H9 (cell line): ENCODE results near the gene LARP7. TPM values are rescaled to one million over a fixed set of nuclear protein-coding genes. Genes with fewer than 3 reads are reported as not detected.

ENCODE experiments used
- DNase-seq: peaks from one replicate; pipeline ENCODE4 v3.0.0-alpha.2; 2017
- H2AFZ ChIP-seq: one replicate; pipeline ENCODE4 v1.6.1; 2013; ENCODE audit warnings: mild to moderate bottlenecking, low read length, control low read depth, moderate library complexity
- H2AK5ac ChIP-seq: 2 replicates; pipeline ENCODE4 v1.6.1; 2013; ENCODE audit warnings: low read length, control low read depth, mixed read lengths; ENCODE audit not compliant: insufficient read length
- H2BK120ac ChIP-seq: one replicate; pipeline ENCODE4 v1.6.1; 2013; ENCODE audit warnings: low read depth, mild to moderate bottlenecking, low read length, control low read depth, inconsistent platforms; ENCODE audit not compliant: poor library complexity, severe bottlenecking
- H2BK12ac ChIP-seq: 2 replicates; pipeline ENCODE4 v1.6.1; 2013; ENCODE audit warnings: low read length, control low read depth, mixed read lengths, low read depth; ENCODE audit not compliant: insufficient read length
- H2BK15ac ChIP-seq: 2 replicates; pipeline ENCODE4 v1.6.1; 2013; ENCODE audit warnings: low read depth, low read length, control low read depth
- H2BK20ac ChIP-seq: one replicate; pipeline ENCODE4 v1.6.1; 2013; ENCODE audit warnings: low read depth, mild to moderate bottlenecking, low read length, control low read depth, inconsistent platforms; ENCODE audit not compliant: poor library complexity, severe bottlenecking
- H2BK5ac ChIP-seq: 2 replicates; pipeline ENCODE4 v1.6.1; 2013; ENCODE audit warnings: low read length, control low read depth, mixed read lengths; ENCODE audit not compliant: insufficient read length
- H3K14ac ChIP-seq: 2 replicates; pipeline ENCODE4 v1.6.1; 2013; ENCODE audit warnings: low read length, control low read depth; ENCODE audit not compliant: insufficient read depth
- H3K18ac ChIP-seq: 2 replicates; pipeline ENCODE4 v1.6.1; 2013; ENCODE audit warnings: low read depth, mild to moderate bottlenecking, mixed read lengths, low read length, control low read depth; ENCODE audit not compliant: insufficient read length
- H3K23ac ChIP-seq: 2 replicates; pipeline ENCODE4 v1.6.1; 2013; ENCODE audit warnings: low read length, control low read depth, mixed read lengths, low read depth; ENCODE audit not compliant: insufficient read length
- H3K23me2 ChIP-seq: 2 replicates; pipeline ENCODE4 v1.6.1; 2013; ENCODE audit warnings: low read depth, mild to moderate bottlenecking, mixed read lengths, low read length, control low read depth; ENCODE audit not compliant: insufficient read length, poor library complexity, severe bottlenecking
- H3K27ac ChIP-seq: 2 replicates; pipeline ENCODE4 v1.5.1; 2013; ENCODE audit warnings: low read length, control low read depth, mixed read lengths, low read depth; ENCODE audit not compliant: insufficient read length
- H3K27me3 ChIP-seq: 2 replicates; pipeline ENCODE4 v1.6.1; 2013; ENCODE audit warnings: low read length, control low read depth, inconsistent platforms; ENCODE audit not compliant: insufficient read depth
- H3K4ac ChIP-seq: 2 replicates; pipeline ENCODE4 v1.6.1; 2013; ENCODE audit warnings: low read depth, mild to moderate bottlenecking, control low read depth, inconsistent platforms, low read length, moderate library complexity
- H3K4me1 ChIP-seq: 2 replicates; pipeline ENCODE4 v1.6.1; 2013; ENCODE audit warnings: low read length, control low read depth, inconsistent platforms; ENCODE audit not compliant: insufficient read depth
- H3K4me2 ChIP-seq: 2 replicates; pipeline ENCODE4 v1.6.1; 2013; ENCODE audit warnings: low read length, control low read depth, mixed read lengths; ENCODE audit not compliant: insufficient read length, insufficient read depth
- H3K56ac ChIP-seq: 2 replicates; pipeline ENCODE4 v1.6.1; 2013; ENCODE audit warnings: low read depth, mild to moderate bottlenecking, mixed read lengths, low read length, control low read depth; ENCODE audit not compliant: insufficient read length
- H3K79me1 ChIP-seq: 2 replicates; pipeline ENCODE4 v1.6.1; 2013; ENCODE audit warnings: low read depth, mild to moderate bottlenecking, moderate library complexity, low read length, control low read depth, inconsistent platforms; ENCODE audit not compliant: insufficient read depth, poor library complexity, severe bottlenecking
- H3K79me2 ChIP-seq: 2 replicates; pipeline ENCODE4 v1.6.1; 2013; ENCODE audit warnings: low read length, control low read depth, inconsistent platforms; ENCODE audit not compliant: insufficient read depth
- H3K9ac ChIP-seq: 2 replicates; pipeline ENCODE4 v1.6.1; 2013; ENCODE audit warnings: low read length, control low read depth, mixed read lengths; ENCODE audit not compliant: insufficient read length; ENCODE audit errors: extremely low read depth
- H3K9me3 ChIP-seq: one replicate; pipeline ENCODE4 v1.6.1; 2013; ENCODE audit warnings: low read depth, low read length, inconsistent platforms; ENCODE audit not compliant: control insufficient read depth
- H3T11ph ChIP-seq: one replicate; pipeline ENCODE4 v1.6.1; 2013; ENCODE audit warnings: mild to moderate bottlenecking, low read length, control low read depth, inconsistent platforms
- H4K20me1 ChIP-seq: one replicate; pipeline ENCODE4 v1.6.1; 2013; ENCODE audit not compliant: control insufficient read depth, insufficient read length, insufficient read depth
- H4K5ac ChIP-seq: 2 replicates; pipeline ENCODE4 v1.6.1; 2013; ENCODE audit warnings: low read depth, mild to moderate bottlenecking, mixed read lengths, low read length, control low read depth; ENCODE audit not compliant: insufficient read length
- H4K8ac ChIP-seq: replicated peaks from 2 replicates; pipeline ENCODE4 v1.6.1; 2013; ENCODE audit warnings: low read length, control low read depth, mixed read lengths, low read depth; ENCODE audit not compliant: insufficient read length
- H4K91ac ChIP-seq: 2 replicates; pipeline ENCODE4 v1.6.1; 2013; ENCODE audit warnings: low read depth, mild to moderate bottlenecking, moderate library complexity, mixed read lengths, low read length, control low read depth; ENCODE audit not compliant: insufficient read length
- H3K27ac Mint-ChIP-seq, 3 experiments: 2 replicates in 2 of 3; 3 replicates in 1 of 3; pipeline ENCODE4 v1.8.0; 2020 to 2021; ENCODE audit warnings: mixed read lengths in 3 of 3, mild to moderate bottlenecking in 1 of 3, moderate library complexity in 1 of 3
- H3K27me3 Mint-ChIP-seq: 2 replicates; pipeline ENCODE4 v1.8.0; 2021; ENCODE audit warnings: low read depth, mild to moderate bottlenecking, moderate library complexity, mixed read lengths
- H3K36me3 Mint-ChIP-seq, 3 experiments: 2 replicates in 2 of 3; 3 replicates in 1 of 3; pipeline ENCODE4 v1.8.0; 2020 to 2021; ENCODE audit warnings: low read depth in 3 of 3, mixed read lengths in 3 of 3; ENCODE audit not compliant: insufficient read depth in 1 of 3
- H3K4me1 Mint-ChIP-seq, 2 experiments: 2 replicates each; pipeline ENCODE4 v1.8.0; 2020; ENCODE audit warnings: mixed read lengths in 2 of 2
- H3K4me3 Mint-ChIP-seq, 2 experiments: 2 replicates in 1 of 2; 3 replicates in 1 of 2; pipeline ENCODE4 v1.8.0; 2020 to 2021; ENCODE audit warnings: mild to moderate bottlenecking in 2 of 2, mixed read lengths in 2 of 2, moderate library complexity in 1 of 2
- H3K9me3 Mint-ChIP-seq, 2 experiments: 2 replicates in 1 of 2; 3 replicates in 1 of 2; pipeline ENCODE4 v1.8.0; 2020; ENCODE audit warnings: mild to moderate bottlenecking in 2 of 2, mixed read lengths in 2 of 2, moderate library complexity in 1 of 2
- CTCF ChIP-seq: fragments of 200-600 bp; sonication (generic); conservative IDR thresholded peaks from 3 replicates; pipeline ENCODE4 v1.8.0; 2021; ENCODE audit warnings: antibody characterized with exemption, mild to moderate bottlenecking
- WGBS: extraction: QIAGEN DNeasy Blood & Tissue Kit; methylation state at CpG from one replicate; pipeline ENCODE4 v1.1.7; 2013; ENCODE audit warnings: missing lambda C conversion rate, low lambda C conversion rate, mixed read lengths; ENCODE audit not compliant: insufficient read length; ENCODE audit errors: extremely low coverage; 5-methylcytosine and 5-hydroxymethylcytosine counted together
- total RNA-seq: library from RNA; stranded (reverse); gene quantifications from 2 replicates; pipeline ENCODE4 v1.2.1, GENCODE V29; 2021

The LARP7 gene
- total RNA-seq, 1 experiment from 2014 or later = 37.0 TPM

- Histone ChIP-seq H3K4ac (no peak overlapping the region), H2BK20ac (no peak overlapping the region), H4K8ac (no peak overlapping the region), H3K23me2 (no peaks in the 10 kb centered on the region), H3K23ac (no peak overlapping the region), H3K18ac (no peak overlapping the region), H2BK15ac (no peak overlapping the region), H3K4me1 (peaks cover 2% of the 10 kb centered on the region; the same call in 1 of the 2 replicates), H3K4me2 (no peak overlapping the region), H4K5ac (no peak overlapping the region), H3K9ac (no peak overlapping the region), H2AFZ (no peak overlapping the region), H3K14ac (no peak overlapping the region), H3K79me1 (no peaks in the 10 kb centered on the region), H3K79me2 (no peaks in the 10 kb centered on the region), H2BK12ac (no peak overlapping the region), H3K27me3 (no peaks in the 10 kb centered on the region), H4K91ac (no peak overlapping the region), H3K9me3 (no peaks in the 10 kb centered on the region), H3T11ph (no peak overlapping the region), H2AK5ac (no peak overlapping the region), H2BK5ac (no peak overlapping the region), H4K20me1 (no peaks in the 10 kb centered on the region), H2BK120ac (no peak overlapping the region), H3K27ac (no peak overlapping the region), H3K56ac (no peak overlapping the region)
- no peak for TF ChIP-seq CTCF
- Mint-ChIP-seq H3K4me3 (no peak overlapping the region), H3K9me3 (no peaks in the 10 kb centered on the region), H3K27ac (peak overlapping the region in 2 of 3 experiments; percentile 6 to 11; a peak in 4 of 7 replicates), H3K36me3 (no peaks in the 10 kb centered on the region), H3K4me1 (peaks cover 16 to 21% of the 10 kb centered on the region in 2 experiments), H3K27me3 (no peaks in the 10 kb centered on the region)
- DNase-seq = no peak
- no CpG with 5 or more reads among the region's 2 CpGs for WGBS
Observed at GRCh38 chr4:112677519-112678091, 40.7 kb downstream of the LARP7 start.
